ENCODE data around the gene NR1D1. TPM values are rescaled to one million over a fixed set of nuclear protein-coding genes. Genes with fewer than 3 reads are reported as not detected.

Gene NR1D1
- total and polyA plus RNA-seq, 2 of the 13 experiments (the other 11 are each of a cell fraction or from before 2014, with no cell fraction given) = 2.1 to 2.7 TPM

DNA sequence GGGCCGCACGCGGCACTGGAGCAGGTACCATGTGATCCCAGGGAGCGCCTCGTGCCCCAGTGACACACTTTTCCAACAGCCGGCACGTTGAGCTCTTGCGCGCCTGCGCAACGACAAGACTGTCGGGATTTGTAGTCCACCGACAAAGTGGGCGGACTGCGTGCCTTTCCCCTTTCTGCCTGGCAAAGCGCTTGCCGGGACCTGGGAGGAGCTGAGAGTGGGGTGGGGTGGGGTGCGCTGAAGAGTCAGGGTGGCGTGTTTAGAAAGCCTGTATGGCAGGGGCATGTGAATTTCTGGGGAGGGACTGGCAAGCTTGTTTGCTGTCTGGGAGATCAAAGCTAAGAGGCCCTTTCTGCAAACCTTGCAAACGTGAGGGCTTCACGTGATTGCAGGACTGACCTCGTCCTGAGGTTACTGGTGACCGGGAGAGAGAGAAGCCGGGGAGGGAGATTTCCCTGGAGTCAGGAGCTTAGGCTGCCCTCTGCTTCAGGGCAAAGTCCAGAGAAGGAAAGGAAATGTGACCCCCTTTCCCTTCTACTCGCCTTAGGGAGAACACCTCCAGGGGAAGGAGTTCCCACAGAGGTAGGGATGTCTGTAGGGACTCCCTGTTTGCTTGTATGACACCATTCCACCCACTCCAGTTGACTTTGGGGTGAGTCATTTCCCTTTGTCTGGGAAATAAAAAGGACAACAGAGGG, 429 bp upstream of the NR1D1 start (continued):
- TF ChIP-seq HNRNPL (IDR thresholded peaks at IDR 0.05; ENCODE audit: low read depth, low read length) (peak; percentile 81; the same call in 1 of the 2 replicates), DNMT1 (CRISPR knock-in tag; IDR thresholded peaks at IDR 0.05) (no peak), RFX3 (CRISPR knock-in tag; IDR thresholded peaks at IDR 0.05) (no peak; the same call in 1 of the 2 replicates), PREB (CRISPR knock-in tag; IDR thresholded peaks at IDR 0.05) (peak; percentile 88; the same call in 1 of the 2 replicates), ZNF646 (CRISPR knock-in tag; IDR thresholded peaks at IDR 0.05) (no peak; the same call in 1 of the 2 replicates), MYC (CRISPR knock-in tag; IDR thresholded peaks at IDR 0.05; ENCODE audit: borderline replicate concordance) (peak; percentile 99), ZNF883 (CRISPR knock-in tag; IDR thresholded peaks at IDR 0.05; ENCODE audit: not compliant biosample characterization) (peak; percentile 100), ZNF550 (CRISPR knock-in tag; IDR thresholded peaks at IDR 0.05; ENCODE audit: borderline replicate concordance) (peak; percentile 69; the same call in 1 of the 2 replicates), CBX1 (IDR thresholded peaks at IDR 0.05; ENCODE audit: low read depth) (peak; percentile 82), TBL1XR1 (IDR thresholded peaks at IDR 0.05; ENCODE audit: borderline replicate concordance, low read length, partially characterized antibody) (peak; percentile 95), ZNF432 (CRISPR knock-in tag; IDR thresholded peaks at IDR 0.05; ENCODE audit: borderline replicate concordance) (no peak)
- TF ChIP-seq, protein P1, sequence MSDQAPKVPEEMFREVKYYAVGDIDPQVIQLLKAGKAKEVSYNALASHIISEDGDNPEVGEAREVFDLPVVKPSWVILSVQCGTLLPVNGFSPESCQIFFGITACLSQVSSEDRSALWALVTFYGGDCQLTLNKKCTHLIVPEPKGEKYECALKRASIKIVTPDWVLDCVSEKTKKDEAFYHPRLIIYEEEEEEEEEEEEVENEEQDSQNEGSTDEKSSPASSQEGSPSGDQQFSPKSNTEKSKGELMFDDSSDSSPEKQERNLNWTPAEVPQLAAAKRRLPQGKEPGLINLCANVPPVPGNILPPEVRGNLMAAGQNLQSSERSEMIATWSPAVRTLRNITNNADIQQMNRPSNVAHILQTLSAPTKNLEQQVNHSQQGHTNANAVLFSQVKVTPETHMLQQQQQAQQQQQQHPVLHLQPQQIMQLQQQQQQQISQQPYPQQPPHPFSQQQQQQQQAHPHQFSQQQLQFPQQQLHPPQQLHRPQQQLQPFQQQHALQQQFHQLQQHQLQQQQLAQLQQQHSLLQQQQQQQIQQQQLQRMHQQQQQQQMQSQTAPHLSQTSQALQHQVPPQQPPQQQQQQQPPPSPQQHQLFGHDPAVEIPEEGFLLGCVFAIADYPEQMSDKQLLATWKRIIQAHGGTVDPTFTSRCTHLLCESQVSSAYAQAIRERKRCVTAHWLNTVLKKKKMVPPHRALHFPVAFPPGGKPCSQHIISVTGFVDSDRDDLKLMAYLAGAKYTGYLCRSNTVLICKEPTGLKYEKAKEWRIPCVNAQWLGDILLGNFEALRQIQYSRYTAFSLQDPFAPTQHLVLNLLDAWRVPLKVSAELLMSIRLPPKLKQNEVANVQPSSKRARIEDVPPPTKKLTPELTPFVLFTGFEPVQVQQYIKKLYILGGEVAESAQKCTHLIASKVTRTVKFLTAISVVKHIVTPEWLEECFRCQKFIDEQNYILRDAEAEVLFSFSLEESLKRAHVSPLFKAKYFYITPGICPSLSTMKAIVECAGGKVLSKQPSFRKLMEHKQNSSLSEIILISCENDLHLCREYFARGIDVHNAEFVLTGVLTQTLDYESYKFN (CRISPR knock-in tag; conservative IDR thresholded peaks at IDR 0.05) = peak; percentile 93
- TF ChIP-seq, protein P2, sequence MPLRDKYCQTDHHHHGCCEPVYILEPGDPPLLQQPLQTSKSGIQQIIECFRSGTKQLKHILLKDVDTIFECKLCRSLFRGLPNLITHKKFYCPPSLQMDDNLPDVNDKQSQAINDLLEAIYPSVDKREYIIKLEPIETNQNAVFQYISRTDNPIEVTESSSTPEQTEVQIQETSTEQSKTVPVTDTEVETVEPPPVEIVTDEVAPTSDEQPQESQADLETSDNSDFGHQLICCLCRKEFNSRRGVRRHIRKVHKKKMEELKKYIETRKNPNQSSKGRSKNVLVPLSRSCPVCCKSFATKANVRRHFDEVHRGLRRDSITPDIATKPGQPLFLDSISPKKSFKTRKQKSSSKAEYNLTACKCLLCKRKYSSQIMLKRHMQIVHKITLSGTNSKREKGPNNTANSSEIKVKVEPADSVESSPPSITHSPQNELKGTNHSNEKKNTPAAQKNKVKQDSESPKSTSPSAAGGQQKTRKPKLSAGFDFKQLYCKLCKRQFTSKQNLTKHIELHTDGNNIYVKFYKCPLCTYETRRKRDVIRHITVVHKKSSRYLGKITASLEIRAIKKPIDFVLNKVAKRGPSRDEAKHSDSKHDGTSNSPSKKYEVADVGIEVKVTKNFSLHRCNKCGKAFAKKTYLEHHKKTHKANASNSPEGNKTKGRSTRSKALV (CRISPR knock-in tag; IDR thresholded peaks at IDR 0.05) = peak; percentile 59; the same call in 1 of the 2 replicates
- TF ChIP-seq, protein P3, sequence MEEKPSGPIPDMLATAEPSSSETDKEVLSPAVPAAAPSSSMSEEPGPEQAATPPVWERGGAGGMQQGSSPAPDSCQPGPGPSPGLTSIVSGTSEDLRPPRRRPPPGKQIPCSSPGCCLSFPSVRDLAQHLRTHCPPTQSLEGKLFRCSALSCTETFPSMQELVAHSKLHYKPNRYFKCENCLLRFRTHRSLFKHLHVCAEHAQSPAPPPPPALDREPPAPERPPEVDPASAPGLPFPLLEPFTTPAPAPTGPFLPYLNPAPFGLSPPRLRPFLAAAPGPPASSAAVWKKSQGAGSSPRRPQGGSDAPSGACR (CRISPR knock-in tag; IDR thresholded peaks at IDR 0.05) = 0 out of 2 replicates have a peak, but pooled peaks have one; percentile 95
